DND-41 (cell line): ENCODE measurements around the gene CDK5R1.

Source experiments
- EZH2 ChIP-seq: IDR thresholded peaks from 3 replicates; pipeline ENCODE4 v1.6.1; 2012; ENCODE audit warnings: borderline replicate concordance, low read depth, mild to moderate bottlenecking, moderate library complexity, low read length, inconsistent platforms; ENCODE audit not compliant: severe bottlenecking
- TF ChIP-seq, protein P1 (sequence below): IDR thresholded peaks from 2 replicates; pipeline ENCODE4 v1.5.1; 2012; ENCODE audit warnings: borderline replicate concordance, low read length, moderate library complexity, mild to moderate bottlenecking; ENCODE audit not compliant: poor library complexity, severe bottlenecking; ENCODE audit errors: extremely low read depth

DNA sequence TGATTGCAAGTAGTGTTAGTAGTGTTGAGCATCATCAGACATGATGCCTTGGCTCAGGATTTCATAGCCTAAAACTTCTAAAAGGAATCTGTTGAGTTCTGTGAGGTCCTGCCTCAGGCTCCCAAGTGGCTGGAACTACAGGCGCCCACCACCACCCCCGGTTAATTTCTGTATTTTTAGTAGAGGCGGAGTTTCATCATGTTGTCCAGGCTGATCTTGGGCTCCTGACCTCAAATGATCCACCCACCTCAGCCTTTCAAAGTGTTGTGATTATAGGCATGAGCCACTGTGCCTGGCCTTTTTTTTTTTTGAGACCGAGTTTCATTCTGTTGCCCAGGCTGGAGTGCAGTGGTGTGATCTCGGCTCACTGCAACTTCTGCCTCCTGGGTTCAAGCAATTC, 36.8 kb upstream of the CDK5R1 start:
- TF ChIP-seq, protein P1, sequence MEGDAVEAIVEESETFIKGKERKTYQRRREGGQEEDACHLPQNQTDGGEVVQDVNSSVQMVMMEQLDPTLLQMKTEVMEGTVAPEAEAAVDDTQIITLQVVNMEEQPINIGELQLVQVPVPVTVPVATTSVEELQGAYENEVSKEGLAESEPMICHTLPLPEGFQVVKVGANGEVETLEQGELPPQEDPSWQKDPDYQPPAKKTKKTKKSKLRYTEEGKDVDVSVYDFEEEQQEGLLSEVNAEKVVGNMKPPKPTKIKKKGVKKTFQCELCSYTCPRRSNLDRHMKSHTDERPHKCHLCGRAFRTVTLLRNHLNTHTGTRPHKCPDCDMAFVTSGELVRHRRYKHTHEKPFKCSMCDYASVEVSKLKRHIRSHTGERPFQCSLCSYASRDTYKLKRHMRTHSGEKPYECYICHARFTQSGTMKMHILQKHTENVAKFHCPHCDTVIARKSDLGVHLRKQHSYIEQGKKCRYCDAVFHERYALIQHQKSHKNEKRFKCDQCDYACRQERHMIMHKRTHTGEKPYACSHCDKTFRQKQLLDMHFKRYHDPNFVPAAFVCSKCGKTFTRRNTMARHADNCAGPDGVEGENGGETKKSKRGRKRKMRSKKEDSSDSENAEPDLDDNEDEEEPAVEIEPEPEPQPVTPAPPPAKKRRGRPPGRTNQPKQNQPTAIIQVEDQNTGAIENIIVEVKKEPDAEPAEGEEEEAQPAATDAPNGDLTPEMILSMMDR: no peak
- no peak for TF ChIP-seq EZH2
